NCI-H1436 (cell line): ENCODE results near the gene PSMC4.

ENCODE experiments used
- DNase-seq: peaks from one replicate; lab custom pipeline; 2025; lab: John Stamatoyannopoulos, UW

The PSMC4 gene

GRCh38 chr19:39993605-39994004 is 22.6 kb downstream of the PSMC4 start:
- no peak for DNase-seq

DNA sequence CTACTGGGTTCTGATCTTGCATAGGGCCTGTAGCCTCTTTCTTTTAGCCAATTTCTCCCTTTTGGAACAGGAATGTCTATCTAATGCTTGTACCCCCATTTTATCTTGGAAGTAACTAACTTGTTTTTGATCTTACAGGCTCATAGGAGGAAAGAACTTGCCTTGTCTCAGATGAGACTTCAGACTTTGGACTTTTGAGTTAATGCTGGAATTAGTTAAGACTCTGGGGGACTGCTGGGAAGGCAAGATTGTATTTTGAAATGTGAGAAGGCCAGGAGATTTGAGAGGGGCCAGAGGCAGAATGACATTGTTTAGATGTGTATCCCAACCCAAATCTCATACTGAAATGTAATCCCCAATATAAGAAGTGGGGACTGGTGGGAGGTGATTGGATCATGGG is 23.4 kb downstream of the PSMC4 start:
- no peak for DNase-seq

DNA sequence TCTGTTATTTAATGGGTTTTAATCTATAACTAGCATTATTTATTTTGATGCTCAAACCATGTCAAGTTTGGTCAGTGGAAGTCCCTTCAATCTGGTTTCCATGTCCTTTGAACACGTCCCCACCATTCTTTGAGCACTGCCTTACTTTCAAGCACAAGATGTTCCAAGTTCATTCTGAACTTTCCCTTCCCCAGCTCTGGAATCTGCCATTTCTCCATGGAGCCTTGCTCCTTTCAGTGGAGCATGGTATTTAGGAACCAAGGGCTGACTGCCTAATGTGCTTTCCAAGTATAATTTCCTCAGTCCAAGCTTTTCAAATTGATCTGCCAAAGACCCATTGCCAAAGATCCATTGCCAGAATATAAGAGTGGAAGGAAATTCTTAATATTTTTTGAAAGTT is 24.8 kb downstream of the PSMC4 start:
- DNase-seq = no peak

DNA sequence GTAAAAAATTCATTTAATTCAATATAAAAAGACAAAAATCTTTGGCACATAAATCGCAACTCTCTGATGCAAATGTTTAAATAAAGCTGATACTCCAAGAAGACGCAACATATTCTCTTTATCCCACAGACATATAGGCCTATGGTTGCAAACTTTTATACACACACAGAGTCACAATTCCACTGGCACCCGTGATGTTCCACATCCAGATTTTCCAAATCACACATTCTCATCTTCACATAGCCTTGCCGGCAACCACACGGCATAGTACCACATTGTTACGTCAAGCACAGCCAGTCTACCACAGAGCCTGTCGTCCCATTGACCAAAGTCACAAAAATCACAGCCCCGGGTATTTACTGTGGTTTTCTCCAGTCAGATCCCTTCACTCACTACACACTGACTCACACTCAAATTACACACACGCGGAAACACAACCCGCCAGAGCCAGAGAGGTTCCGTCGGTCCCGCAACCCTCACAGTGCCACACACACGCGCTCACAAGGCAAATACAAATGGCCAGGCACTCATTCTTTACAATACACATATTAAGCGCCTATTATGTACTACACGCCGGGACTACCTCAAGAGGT is 25.3 kb downstream of the PSMC4 start:
- DNase-seq = no peak

DNA sequence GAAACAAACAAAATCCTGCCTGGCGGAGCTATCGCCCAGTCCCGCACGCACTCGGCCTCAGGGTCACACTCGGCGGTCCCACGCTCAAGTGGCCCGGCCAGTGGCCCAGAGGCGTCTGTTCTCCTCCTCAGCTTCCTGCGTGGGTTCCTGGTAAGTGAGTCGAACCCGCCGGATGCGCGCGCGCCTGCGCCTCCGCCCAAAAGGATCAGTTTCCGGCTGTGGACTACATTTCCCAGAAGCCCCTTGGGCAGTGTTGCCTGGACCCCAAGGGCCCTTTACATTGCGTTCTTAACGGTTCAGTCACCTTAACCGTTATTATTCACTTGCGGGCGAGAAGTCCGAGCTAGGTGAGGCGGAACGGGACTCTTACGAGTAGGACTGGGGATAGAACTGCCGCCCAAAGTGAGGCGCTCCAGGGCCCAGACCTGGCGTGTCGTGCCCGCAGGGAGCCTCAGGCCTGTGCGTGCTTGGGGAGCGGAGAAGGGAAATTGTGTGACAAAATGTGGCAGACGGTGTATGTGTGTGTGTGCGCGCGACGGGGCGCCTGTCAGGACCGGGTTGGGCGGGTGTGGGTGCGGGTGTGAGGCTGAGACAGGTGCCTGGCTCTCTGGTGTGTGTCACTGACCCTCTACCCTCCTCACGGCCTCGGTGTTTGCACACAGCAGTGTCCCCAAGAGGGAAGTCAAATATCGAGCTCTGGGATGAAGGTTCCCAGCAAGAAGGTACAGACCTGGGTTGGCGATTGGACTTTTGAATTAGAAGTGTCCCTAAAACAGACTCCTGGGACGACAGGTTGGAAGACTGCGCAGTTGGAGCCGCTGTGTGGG is 26.1 kb downstream of the PSMC4 start, which contains the start of gene ZNF546:
ZNF546 (plus strand) TSS at position 250 of the 827 bp plus-strand sequence. CDS start 1,267 bp downstream, outside the sequence.
- DNase-seq = peak; percentile 75

DNA sequence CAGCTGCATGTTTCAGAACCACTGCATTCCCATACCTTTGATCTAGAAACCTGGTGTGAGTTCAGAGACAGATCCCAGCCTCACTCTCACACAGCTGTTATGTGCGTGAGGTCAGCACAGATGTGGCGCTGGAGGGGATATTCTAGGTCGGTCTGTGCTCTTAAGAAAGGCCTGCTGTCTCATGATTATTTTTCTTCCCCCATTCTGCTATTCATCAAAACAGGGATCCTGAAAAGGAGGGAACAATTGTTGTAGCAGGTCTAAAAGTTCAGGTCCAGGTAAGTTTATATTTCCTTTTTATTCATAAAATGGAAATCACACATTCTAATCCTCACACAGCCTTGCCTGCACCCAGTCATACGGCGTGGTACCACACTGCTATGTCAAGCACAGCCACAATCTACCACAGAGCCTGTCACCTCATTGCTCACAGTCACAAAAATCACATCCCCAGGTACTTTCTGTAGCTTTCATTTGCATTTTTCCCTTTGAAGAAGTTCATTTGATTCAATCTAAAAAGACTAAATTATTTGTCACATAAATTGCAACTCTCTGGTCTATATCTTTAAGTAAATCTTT is 26.8 kb downstream of the PSMC4 start:
- no peak for DNase-seq

DNA sequence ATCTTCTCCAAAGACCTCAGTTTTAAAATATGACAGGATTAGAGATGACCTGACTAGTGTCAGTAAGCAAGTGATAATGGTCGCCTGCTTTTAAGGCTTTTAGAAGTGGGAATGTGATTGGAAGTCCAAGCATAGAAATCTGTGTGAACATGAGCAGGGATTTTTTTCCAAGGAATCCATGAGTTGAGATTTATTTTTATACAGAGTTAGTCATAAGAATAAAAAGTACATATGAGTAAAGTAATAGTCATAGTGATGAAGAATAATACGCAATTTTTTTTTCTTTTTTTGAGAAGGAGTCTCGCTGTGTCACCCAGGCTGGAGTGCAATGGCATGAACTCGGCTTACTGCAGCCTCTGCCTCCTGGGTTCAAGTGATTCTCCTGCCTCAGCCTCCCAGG is 27.5 kb downstream of the PSMC4 start:
- DNase-seq = no peak

GRCh38 chr19:40005691-40006272 is 34.8 kb downstream of the PSMC4 start:
- no peak for DNase-seq

GRCh38 chr19:40006273-40006691 is 35.3 kb downstream of the PSMC4 start:
- no peak for DNase-seq

- DNase-seq = no peak
Measured at GRCh38 chr19:40009674-40010073, 38.7 kb downstream of the PSMC4 start.

DNA sequence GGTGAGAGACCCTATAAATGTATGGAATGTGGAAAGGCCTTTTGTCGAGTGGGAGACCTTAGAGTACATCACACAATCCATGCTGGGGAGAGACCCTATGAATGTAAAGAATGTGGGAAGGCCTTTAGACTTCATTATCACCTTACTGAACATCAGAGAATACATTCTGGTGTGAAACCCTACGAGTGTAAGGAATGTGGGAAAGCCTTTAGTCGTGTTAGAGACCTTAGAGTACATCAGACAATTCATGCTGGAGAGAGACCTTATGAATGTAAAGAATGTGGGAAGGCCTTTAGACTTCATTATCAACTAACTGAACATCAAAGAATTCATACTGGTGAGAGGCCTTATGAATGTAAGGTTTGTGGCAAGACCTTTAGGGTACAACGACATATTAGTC is 43.0 kb downstream of the PSMC4 start:
- DNase-seq = no peak

DNA sequence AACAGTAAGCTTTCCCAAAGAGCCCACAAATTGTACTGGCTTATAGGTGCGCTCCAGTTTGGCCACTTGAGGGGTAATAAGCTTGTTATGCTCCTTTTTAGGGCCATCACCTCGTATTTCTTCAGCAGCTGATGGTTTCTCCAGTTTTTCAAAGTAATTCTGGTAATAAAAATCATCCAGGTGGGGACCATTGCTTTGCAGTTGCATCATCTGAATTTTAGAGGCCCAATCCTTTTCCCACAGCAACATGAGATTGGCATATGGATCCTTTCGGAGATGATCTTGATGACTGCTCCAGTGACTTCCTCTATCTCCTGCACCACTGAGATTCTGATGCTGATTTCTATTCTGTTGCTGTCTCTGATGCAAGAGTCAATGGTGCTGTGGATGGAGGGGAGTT is 53.0 kb downstream of the PSMC4 start:
- DNase-seq = no peak

GRCh38 chr19:40025938-40026596 is 55.1 kb downstream of the PSMC4 start:
- DNase-seq = no peak

- DNase-seq = no peak
Measured at GRCh38 chr19:40026597-40026970, 55.6 kb downstream of the PSMC4 start.
